A673 (cell line): ENCODE data around the gene RSPH4A.

Experiments
- EZH2 ChIP-seq: fragments of 200-600 bp; sonication (generic); IDR thresholded peaks from 2 replicates; pipeline ENCODE4 v1.6.1; 2017; ENCODE audit warnings: borderline replicate concordance, low read depth, mild to moderate bottlenecking, mixed read lengths, antibody characterized with exemption, low read length; ENCODE audit not compliant: poor library complexity, severe bottlenecking
- TF ChIP-seq, protein P1 (sequence below): fragments of 300-800, 200-600 bp; sonication (generic); conservative IDR thresholded peaks from 2 replicates; pipeline ENCODE4 v1.5.1; 2017; ENCODE audit warnings: low read depth, mild to moderate bottlenecking, antibody characterized with exemption, low read length, moderate library complexity, mixed read lengths

DNA sequence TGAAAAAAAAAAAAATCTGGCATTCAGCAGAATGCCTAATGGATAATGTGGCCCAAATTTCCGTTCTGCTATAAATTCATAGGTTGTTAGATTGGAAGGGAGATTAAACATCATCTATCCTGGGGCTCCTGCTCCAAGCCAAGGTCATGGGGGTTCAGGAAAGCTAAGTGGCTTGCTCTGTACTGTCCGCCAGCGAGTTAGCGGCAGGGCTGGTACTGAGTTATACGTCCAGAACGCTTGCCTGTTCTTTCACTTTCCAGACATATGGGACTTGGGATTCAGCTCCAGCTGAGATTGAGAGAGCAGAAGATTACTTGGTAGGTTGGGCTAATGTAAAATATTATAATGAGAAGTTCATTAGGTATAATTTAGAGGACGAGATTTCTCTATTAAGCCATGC is 44.1 kb upstream of the RSPH4A start:
- TF ChIP-seq, protein P1, sequence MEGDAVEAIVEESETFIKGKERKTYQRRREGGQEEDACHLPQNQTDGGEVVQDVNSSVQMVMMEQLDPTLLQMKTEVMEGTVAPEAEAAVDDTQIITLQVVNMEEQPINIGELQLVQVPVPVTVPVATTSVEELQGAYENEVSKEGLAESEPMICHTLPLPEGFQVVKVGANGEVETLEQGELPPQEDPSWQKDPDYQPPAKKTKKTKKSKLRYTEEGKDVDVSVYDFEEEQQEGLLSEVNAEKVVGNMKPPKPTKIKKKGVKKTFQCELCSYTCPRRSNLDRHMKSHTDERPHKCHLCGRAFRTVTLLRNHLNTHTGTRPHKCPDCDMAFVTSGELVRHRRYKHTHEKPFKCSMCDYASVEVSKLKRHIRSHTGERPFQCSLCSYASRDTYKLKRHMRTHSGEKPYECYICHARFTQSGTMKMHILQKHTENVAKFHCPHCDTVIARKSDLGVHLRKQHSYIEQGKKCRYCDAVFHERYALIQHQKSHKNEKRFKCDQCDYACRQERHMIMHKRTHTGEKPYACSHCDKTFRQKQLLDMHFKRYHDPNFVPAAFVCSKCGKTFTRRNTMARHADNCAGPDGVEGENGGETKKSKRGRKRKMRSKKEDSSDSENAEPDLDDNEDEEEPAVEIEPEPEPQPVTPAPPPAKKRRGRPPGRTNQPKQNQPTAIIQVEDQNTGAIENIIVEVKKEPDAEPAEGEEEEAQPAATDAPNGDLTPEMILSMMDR, result no peak
- no peak for TF ChIP-seq EZH2
